Stomach (tissue), 4 donors: ENCODE data around the gene ADGRD1.

Source experiments
- EP300 ChIP-seq: sonication (generic); formaldehyde crosslinking; IDR thresholded peaks from one replicate; pipeline ENCODE4 v1.6.1; 2017; ENCODE audit warnings: antibody characterized with exemption
- POLR2A ChIP-seq, 4 donors: fragments of 450-650 bp; IDR thresholded peaks; one replicate each; pipeline ENCODE4 v1.6.1; 2016; ENCODE audit warnings: antibody characterized with exemption in 4 of 4, control low read depth in 2 of 4, mild to moderate bottlenecking in 1 of 4, moderate library complexity in 1 of 4
- POLR2AphosphoS5 ChIP-seq, 3 donors: sonication (generic); formaldehyde crosslinking; IDR thresholded peaks; one replicate each; pipeline ENCODE4 v1.6.1; 2016; ENCODE audit warnings: antibody characterized with exemption in 3 of 3
- TF ChIP-seq, protein P1 (sequence below), 7 experiments: fragments of 450-650 bp in 4 of 7; fragments of 200-600 bp in 3 of 7; sonication (generic) in 3 of 7; IDR thresholded peaks; one replicate each; pipeline ENCODE4 v1.5.1; 2016 to 2019; ENCODE audit warnings: antibody characterized with exemption in 7 of 7, control low read depth in 2 of 7, mild to moderate bottlenecking in 1 of 7

DNA sequence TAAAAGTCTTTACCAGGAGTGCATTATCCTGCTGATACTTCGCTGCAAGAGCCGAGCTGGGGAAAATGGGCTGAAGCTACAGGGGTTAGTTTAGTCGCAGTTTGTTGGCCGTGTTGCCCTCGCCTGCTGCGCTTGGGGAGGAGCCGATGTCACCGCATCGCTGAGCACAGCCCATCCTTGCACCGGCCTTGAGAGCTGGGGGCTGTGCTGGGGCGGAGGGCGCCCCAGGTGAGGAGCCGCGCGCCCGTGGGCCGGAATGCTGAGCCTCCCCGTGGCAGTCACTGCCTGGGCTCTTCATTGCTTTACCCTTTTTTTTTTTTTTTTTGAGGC lies 50.0 kb downstream of the ADGRD1 start:
- TF ChIP-seq EP300 (no peak), POLR2A (IDR thresholded peaks at IDR 0.05) (no peak), POLR2AphosphoS5 (IDR thresholded peaks at IDR 0.05) (no peak)
- TF ChIP-seq, protein P1, sequence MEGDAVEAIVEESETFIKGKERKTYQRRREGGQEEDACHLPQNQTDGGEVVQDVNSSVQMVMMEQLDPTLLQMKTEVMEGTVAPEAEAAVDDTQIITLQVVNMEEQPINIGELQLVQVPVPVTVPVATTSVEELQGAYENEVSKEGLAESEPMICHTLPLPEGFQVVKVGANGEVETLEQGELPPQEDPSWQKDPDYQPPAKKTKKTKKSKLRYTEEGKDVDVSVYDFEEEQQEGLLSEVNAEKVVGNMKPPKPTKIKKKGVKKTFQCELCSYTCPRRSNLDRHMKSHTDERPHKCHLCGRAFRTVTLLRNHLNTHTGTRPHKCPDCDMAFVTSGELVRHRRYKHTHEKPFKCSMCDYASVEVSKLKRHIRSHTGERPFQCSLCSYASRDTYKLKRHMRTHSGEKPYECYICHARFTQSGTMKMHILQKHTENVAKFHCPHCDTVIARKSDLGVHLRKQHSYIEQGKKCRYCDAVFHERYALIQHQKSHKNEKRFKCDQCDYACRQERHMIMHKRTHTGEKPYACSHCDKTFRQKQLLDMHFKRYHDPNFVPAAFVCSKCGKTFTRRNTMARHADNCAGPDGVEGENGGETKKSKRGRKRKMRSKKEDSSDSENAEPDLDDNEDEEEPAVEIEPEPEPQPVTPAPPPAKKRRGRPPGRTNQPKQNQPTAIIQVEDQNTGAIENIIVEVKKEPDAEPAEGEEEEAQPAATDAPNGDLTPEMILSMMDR (IDR thresholded peaks at IDR 0.05) = no peak
